HCT116 (cell line): ENCODE results near the gene PDSS2. TPM values are rescaled to one million over a fixed set of nuclear protein-coding genes. Genes with fewer than 3 reads are reported as not detected.

Source experiments
- ATAC-seq: fragments of 200-7000 bp; cut with Tn5 transposase; 2 replicates; pipeline ENCODE4 v1.9.1; 2020; ENCODE audit warnings: mild to moderate bottlenecking, moderate library complexity
- BruUV-seq: library from RNA; stranded (reverse); fragments of 400-500 nt; replicated peaks from 2 replicates; lab custom pipeline; 2021; lab: Mats Ljungman, UMichigan
- CTCF ChIA-PET: fragments of 300-600 bp; sonication (Branson Sonifier 250); formaldehyde crosslinking; loops from one replicate; lab custom pipeline; 2021; ENCODE audit warnings: antibody characterized with exemption; lab: Charles Lee
- POLR2A ChIA-PET: fragments of 300-600, 350-600 bp; sonication (Branson Sonifier 250); formaldehyde crosslinking; loops from one replicate; lab custom pipeline; 2021; ENCODE audit warnings: antibody characterized with exemption; lab: Charles Lee
- RAD21 ChIA-PET, 2 experiments: fragments of 300-600 bp; sonication (Branson Sonifier 250); formaldehyde crosslinking; loops; one replicate each; lab custom pipeline; 2023; ENCODE audit warnings: low total read pairs in 2 of 2; ENCODE audit not compliant: uncharacterized antibody in 2 of 2, unreplicated experiment in 2 of 2, low non-redundant PET in 1 of 2; lab: Charles Lee
- DNase-seq: peaks from one replicate; pipeline ENCODE4 v3.0.0-alpha.2; 2010; ENCODE audit warnings: low read depth, low spot score
- H2AFZ ChIP-seq: fragments of 200-600 bp; shearing (Covaris generic), sonication (generic); 2 replicates; pipeline ENCODE4 v1.6.1; 2017; ENCODE audit warnings: low read depth, mixed run types, mixed read lengths, antibody characterized with exemption, low read length; ENCODE audit not compliant: poor library complexity, severe bottlenecking
- H3K27ac ChIP-seq: 2 replicates; pipeline ENCODE4 v1.5.1; 2012; ENCODE audit warnings: low read depth, low read length
- H3K27me3 ChIP-seq: fragments of 200-600 bp; sonication (generic); 2 replicates; pipeline ENCODE4 v1.6.1; 2016; ENCODE audit warnings: mixed run types, low read length, mixed read lengths; ENCODE audit not compliant: insufficient read depth
- H3K36me3 ChIP-seq, 2 experiments: fragments of 200-500 bp in 1 of 2; fragments of 200-600 bp in 1 of 2; sonication (Bioruptor generic) in 1 of 2; sonication (generic) in 1 of 2; 2 replicates each; pipeline versions ENCODE4 v1.5.1 to v1.6.1; 2014 to 2016; ENCODE audit warnings: low read length in 2 of 2, inconsistent platforms in 1 of 2, mixed read lengths in 1 of 2, mixed run types in 1 of 2; ENCODE audit not compliant: insufficient read depth in 2 of 2, control insufficient read depth in 1 of 2
- H3K4me1 ChIP-seq, 2 experiments: fragments of 200-600 bp in 1 of 2; sonication (generic) in 1 of 2; 2 replicates each; pipeline versions ENCODE4 v1.5.1 to v1.6.1; 2012 to 2017; ENCODE audit warnings: low read length in 2 of 2, inconsistent platforms in 1 of 2, mild to moderate bottlenecking in 1 of 2, mixed read lengths in 1 of 2, mixed run types in 1 of 2, moderate library complexity in 1 of 2; ENCODE audit not compliant: insufficient read depth in 2 of 2, control insufficient read depth in 1 of 2
- H3K4me2 ChIP-seq: fragments of 200-600 bp; sonication (generic); 2 replicates; pipeline ENCODE4 v1.6.1; 2017; ENCODE audit warnings: mixed run types, low read length, mixed read lengths
- H3K4me3 ChIP-seq, 2 experiments: fragments of 200-600 bp in 1 of 2; sonication (generic) in 1 of 2; replicated peaks in 1 of 2; 2 replicates each; pipeline ENCODE4 v1.5.1; 2011 to 2016; ENCODE audit warnings: low read length in 2 of 2, control low read depth in 1 of 2, low read depth in 1 of 2, mild to moderate bottlenecking in 1 of 2, mixed read lengths in 1 of 2, mixed run types in 1 of 2
- H3K79me2 ChIP-seq: fragments of 200-600 bp; sonication (generic); 2 replicates; pipeline ENCODE4 v1.6.1; 2017; ENCODE audit warnings: mild to moderate bottlenecking, mixed run types, low read length, moderate library complexity, mixed read lengths; ENCODE audit not compliant: insufficient read depth
- H3K9ac ChIP-seq: fragments of 200-600 bp; sonication (generic); 2 replicates; pipeline ENCODE4 v1.6.1; 2016; ENCODE audit warnings: low read length, mixed read lengths
- H3K9me2 ChIP-seq: fragments of 200-600 bp; sonication (generic), shearing (Covaris generic); 2 replicates; pipeline ENCODE4 v1.6.1; 2017; ENCODE audit warnings: mixed run types, mild to moderate bottlenecking, moderate library complexity; ENCODE audit not compliant: insufficient read depth
- H3K9me3 ChIP-seq, 2 experiments: fragments of 200-500 bp in 1 of 2; fragments of 200-600 bp in 1 of 2; sonication (Bioruptor generic) in 1 of 2; sonication (generic) in 1 of 2; 2 replicates each; pipeline ENCODE4 v1.6.1; 2014 to 2017; ENCODE audit warnings: low read length in 2 of 2, mixed read lengths in 2 of 2, inconsistent platforms in 1 of 2, low read depth in 1 of 2, mild to moderate bottlenecking in 1 of 2, mixed run types in 1 of 2, moderate library complexity in 1 of 2; ENCODE audit not compliant: control insufficient read depth in 1 of 2, insufficient read depth in 1 of 2
- H4K20me1 ChIP-seq: fragments of 200-600 bp; sonication (generic), shearing (Covaris generic); 2 replicates; pipeline ENCODE4 v1.6.1; 2017; ENCODE audit warnings: mixed run types, mild to moderate bottlenecking, moderate library complexity; ENCODE audit not compliant: insufficient read depth
- ATF3 ChIP-seq: IDR thresholded peaks from 2 replicates; pipeline ENCODE4 v1.6.1; 2012
- CEBPB ChIP-seq: IDR thresholded peaks from 2 replicates; pipeline ENCODE4 v1.6.1; 2012; ENCODE audit warnings: low read depth
- FOSL1 ChIP-seq: IDR thresholded peaks from 2 replicates; pipeline ENCODE4 v1.6.1; 2012; ENCODE audit warnings: low read depth
- MAX ChIP-seq: IDR thresholded peaks from 2 replicates; pipeline ENCODE4 v1.6.1; 2012
- POLR2A ChIP-seq: IDR thresholded peaks from 2 replicates; pipeline ENCODE4 v1.7.0; 2011; ENCODE audit warnings: borderline replicate concordance; ENCODE audit not compliant: insufficient read depth, insufficient read length; ENCODE audit errors: extremely low read depth
- RAD21 ChIP-seq: IDR thresholded peaks from 2 replicates; pipeline ENCODE4 v1.6.1; 2012; ENCODE audit warnings: low read depth, mild to moderate bottlenecking
- SP1 ChIP-seq: IDR thresholded peaks from 2 replicates; pipeline ENCODE4 v1.6.1; 2012; ENCODE audit warnings: low read depth
- SRF ChIP-seq: IDR thresholded peaks from 2 replicates; pipeline ENCODE4 v1.6.1; 2012; ENCODE audit warnings: low read depth
- ZBTB33 ChIP-seq: IDR thresholded peaks from 2 replicates; pipeline ENCODE4 v1.6.1; 2011; ENCODE audit warnings: mild to moderate bottlenecking, low read length, moderate library complexity; ENCODE audit not compliant: insufficient replicate concordance; ENCODE audit errors: extremely low read depth
- ZNF274 ChIP-seq: fragments of 200-500 bp; sonication (Bioruptor generic); IDR thresholded peaks from 2 replicates; pipeline ENCODE4 v1.6.1; 2014; ENCODE audit warnings: mild to moderate bottlenecking, low read depth, low read length, inconsistent platforms
- intact Hi-C: fragments of 100-400 bp; cut with micrococcal nuclease; formaldehyde crosslinking; loops from 2 replicates; pipeline ENCODE4 v1.10.0; 2022
- total RNA-seq: library from RNA; stranded (reverse); gene quantifications from one replicate; pipeline ENCODE4 v1.2.1, GENCODE V29; 2021; ENCODE audit not compliant: unreplicated experiment

Gene PDSS2
- total RNA-seq, 1 experiment from 2014 or later, result 12.2 TPM

- no peaks in the 10 kb centered on the region for H3K27me3 ChIP-seq
- H3K4me3 ChIP-seq, result no peak overlapping the region
- intact Hi-C loops, result no loop called here
- no peaks in the 10 kb centered on the region for H3K9me3 ChIP-seq
- POLR2A ChIA-PET, result no interaction called here
- H3K4me1 ChIP-seq, result no peaks in the 10 kb centered on the region
- no peaks in the 10 kb centered on the region for H3K36me3 ChIP-seq
- no TSS peak for BruUV-seq
- H3K27ac ChIP-seq, result no peak overlapping the region
- ATAC-seq (no peak), DNase-seq (no peak)
- no peaks in the 10 kb centered on the region for H3K9me2 ChIP-seq
- CTCF ChIA-PET, result no interaction called here
- RAD21 ChIA-PET, result no interaction called here
- TF ChIP-seq FOSL1 (no peak), SP1 (no peak), SRF (no peak), RAD21 (no peak), ATF3 (no peak), POLR2A (no peak), CEBPB (no peak), ZNF274 (no peak), ZBTB33 (no peak), MAX (no peak)
- H3K9ac ChIP-seq, result no peak overlapping the region
- H4K20me1 ChIP-seq, result no peaks in the 10 kb centered on the region
- no peak overlapping the region for H3K4me2 ChIP-seq
- no peak overlapping the region for H2AFZ ChIP-seq
- no peaks in the 10 kb centered on the region for H3K79me2 ChIP-seq
These were observed 104.9 kb downstream of the PDSS2 start for GRCh38 chr6:107354451-107354850.
